SK-N-SH (cell line): Measurements from ENCODE around the gene SMIM14.

ENCODE experiments used
- CTCF ChIP-seq: fragments of 200-600 bp; sonication (generic); IDR thresholded peaks from 2 replicates; pipeline ENCODE4 v1.6.1; 2017; ENCODE audit warnings: antibody characterized with exemption, mild to moderate bottlenecking, moderate library complexity
- NRF1 ChIP-seq: IDR thresholded peaks from 2 replicates; pipeline ENCODE4 v1.6.1; 2012; ENCODE audit warnings: low read depth, mild to moderate bottlenecking, low read length
- POLR2AphosphoS5 ChIP-seq: IDR thresholded peaks from 2 replicates; pipeline ENCODE4 v1.6.1; 2012; ENCODE audit warnings: low read depth, low read length
- REST ChIP-seq: IDR thresholded peaks from 2 replicates; pipeline ENCODE4 v1.6.1; 2012; ENCODE audit warnings: mild to moderate bottlenecking, low read depth, low read length, moderate library complexity
- USF2 ChIP-seq: fragments of 150-350 bp; IDR thresholded peaks from 2 replicates; pipeline ENCODE4 v1.6.1; 2017; ENCODE audit warnings: antibody characterized with exemption, low read length, low read depth, borderline replicate concordance
- YY1 ChIP-seq: IDR thresholded peaks from 2 replicates; pipeline ENCODE4 v1.4.0; 2012; ENCODE audit warnings: low read depth, mild to moderate bottlenecking

GRCh38 chr4:39658756-39659155 lies 20.1 kb upstream of the SMIM14 start:
- TF ChIP-seq CTCF (peak; percentile 42), REST (no peak), USF2 (no peak), NRF1 (no peak), POLR2AphosphoS5 (no peak), YY1 (no peak)
